NCI-H1694 (cell line): ENCODE results near the gene FAM120A.

Experiments
- DNase-seq: peaks from one replicate; lab custom pipeline; 2025; lab: John Stamatoyannopoulos, UW

FAM120A gene

GRCh38 chr9:93446073-93446472, 5.4 kb upstream of the FAM120A start:
- no peak for DNase-seq

GRCh38 chr9:93447655-93448054, 3.8 kb upstream of the FAM120A start:
- no peak for DNase-seq

- DNase-seq = no peak
Observed at GRCh38 chr9:93451849-93452709, 594 bp downstream of the FAM120A start.

GRCh38 chr9:93452710-93453046, 1.2 kb downstream of the FAM120A start:
- no peak for DNase-seq

GRCh38 chr9:93453047-93453914, 1.8 kb downstream of the FAM120A start, which contains the start of gene FAM120AOS:
Gene FAM120AOS, minus strand, starts transcription at chr9:93453581. Its CDS starts 872 bp downstream, at chr9:93452709.
- DNase-seq = peak; percentile 82

GRCh38 chr9:93456022-93456421, 4.5 kb downstream of the FAM120A start:
- no peak for DNase-seq

- no peak for DNase-seq
Observed at GRCh38 chr9:93456504-93456903, 5.0 kb downstream of the FAM120A start.

GRCh38 chr9:93457006-93457405, 5.5 kb downstream of the FAM120A start:
- DNase-seq = no peak

- DNase-seq = no peak
Observed at GRCh38 chr9:93458712-93459111, 7.2 kb downstream of the FAM120A start.

GRCh38 chr9:93459432-93459847, 8.0 kb downstream of the FAM120A start:
- no peak for DNase-seq

- DNase-seq = no peak
Observed at GRCh38 chr9:93460689-93461413, 9.4 kb downstream of the FAM120A start.

GRCh38 chr9:93461414-93461743, 9.9 kb downstream of the FAM120A start:
- DNase-seq = no peak

GRCh38 chr9:93461821-93462220, 10.3 kb downstream of the FAM120A start:
- DNase-seq = no peak

- no peak for DNase-seq
Observed at GRCh38 chr9:93463638-93464248, 12.3 kb downstream of the FAM120A start.

GRCh38 chr9:93464395-93464794, 12.9 kb downstream of the FAM120A start:
- no peak for DNase-seq

GRCh38 chr9:93464876-93465275, 13.4 kb downstream of the FAM120A start:
- DNase-seq = no peak

GRCh38 chr9:93465855-93466254, 14.4 kb downstream of the FAM120A start:
- no peak for DNase-seq

- DNase-seq = no peak
Observed at GRCh38 chr9:93466416-93467061, 15.1 kb downstream of the FAM120A start.

- DNase-seq = no peak
Observed at GRCh38 chr9:93467062-93467416, 15.6 kb downstream of the FAM120A start.

- no peak for DNase-seq
Observed at GRCh38 chr9:93467462-93467861, 16.0 kb downstream of the FAM120A start.

- no peak for DNase-seq
Observed at GRCh38 chr9:93468763-93469456, 17.4 kb downstream of the FAM120A start.
